ENCODE measurements around the gene PTPN13.

Gene PTPN13

DNA sequence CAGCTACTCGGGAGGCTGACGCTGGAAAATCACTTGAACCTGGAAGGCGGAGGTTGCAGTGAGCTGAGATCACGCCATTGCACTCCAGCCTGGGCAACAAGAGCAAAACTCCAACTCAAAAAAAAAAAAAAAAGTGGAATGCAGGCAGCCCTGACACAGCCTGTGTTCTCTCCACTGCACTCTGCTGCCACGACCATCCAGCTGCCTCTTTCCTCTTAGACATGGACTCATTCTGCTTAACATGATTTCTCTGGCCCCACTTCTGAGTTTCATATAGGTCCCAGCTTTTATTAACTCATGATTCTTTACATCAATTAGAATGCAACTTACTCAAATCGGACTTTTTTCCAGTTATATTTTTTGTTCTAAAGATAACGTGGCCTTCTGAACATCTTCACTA, 225.4 kb downstream of the PTPN13 start:
- H3K4me1 ChIP-seq (ENCODE audit: insufficient read depth, low read length): peaks cover 7% of the 10 kb centered on the region; the same call in 1 of the 2 replicates
- no peaks in the 10 kb centered on the region for H3K27me3 ChIP-seq (ENCODE audit: insufficient read depth, low read length)
- H3K27ac ChIP-seq (ENCODE audit: low read depth, low read length): no peak overlapping the region
- peaks cover 18% of the 10 kb centered on the region for H3K36me3 ChIP-seq (ENCODE audit: insufficient read depth, low read length)
- peaks cover 10% of the 10 kb centered on the region; the same call in 1 of the 2 replicates for H3K9me3 ChIP-seq (ENCODE audit: insufficient read depth, low read depth, low read length)
- 96% methylated on average over 7 of the region's 7 CpGs for WGBS
- H3K4me3 ChIP-seq (ENCODE audit: low read length): no peak overlapping the region
- H3K9ac ChIP-seq (ENCODE audit: low read depth, low read length): no peak overlapping the region

DNA sequence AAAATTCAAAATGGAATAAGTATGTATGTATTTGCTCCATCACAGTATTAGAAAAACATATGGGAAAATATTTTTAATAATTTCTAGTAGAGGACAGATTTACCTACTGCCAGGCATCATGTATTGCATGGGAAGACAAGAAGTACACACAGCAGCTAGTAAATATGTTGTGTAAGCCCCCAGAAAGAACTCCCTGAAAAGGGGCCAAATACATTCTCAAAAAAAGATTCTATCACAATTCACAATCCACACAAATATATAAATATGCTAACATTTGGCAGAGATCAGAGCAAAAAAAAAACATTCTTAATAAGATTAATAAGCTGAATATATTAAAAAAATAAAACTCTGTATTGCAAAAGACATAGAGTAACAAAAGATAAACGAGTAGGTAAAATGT, 227.0 kb downstream of the PTPN13 start:
- Histone ChIP-seq H3K4me3 (ENCODE audit: low read length) (no peak overlapping the region), H3K9me3 (ENCODE audit: insufficient read depth, low read depth, low read length) (no peaks in the 10 kb centered on the region), H3K27ac (ENCODE audit: low read depth, low read length) (no peak overlapping the region), H3K9ac (ENCODE audit: low read depth, low read length) (no peak overlapping the region), H3K4me1 (ENCODE audit: insufficient read depth, low read length) (peaks cover 7% of the 10 kb centered on the region; the same call in 1 of the 2 replicates), H3K27me3 (ENCODE audit: insufficient read depth, low read length) (no peaks in the 10 kb centered on the region), H3K36me3 (ENCODE audit: insufficient read depth, low read length) (peaks cover 3% of the 10 kb centered on the region; the same call in 1 of the 2 replicates)
- no CpG with 5 or more reads among the region's 1 CpG for WGBS

DNA sequence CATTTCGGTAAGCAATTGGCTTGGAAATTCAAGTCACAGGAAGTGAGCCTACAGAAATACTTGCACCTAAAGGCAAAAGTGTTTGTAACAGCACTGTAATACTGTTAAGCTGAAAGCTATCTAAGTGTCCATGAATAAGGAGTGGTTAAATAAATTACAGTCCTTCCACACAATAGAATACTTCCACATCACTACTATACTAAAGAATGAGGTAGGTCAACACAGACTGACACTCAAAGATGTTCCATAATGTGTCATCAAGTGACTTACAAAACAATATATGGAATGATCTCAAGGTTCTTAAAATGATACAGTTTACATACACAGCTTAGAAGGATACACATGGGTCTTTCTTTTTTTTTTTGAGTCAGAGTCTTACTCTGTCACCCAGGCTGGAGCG, 228.0 kb downstream of the PTPN13 start:
- H3K9ac ChIP-seq (ENCODE audit: low read depth, low read length): no peak overlapping the region
- no peaks in the 10 kb centered on the region for H3K27me3 ChIP-seq (ENCODE audit: insufficient read depth, low read length)
- WGBS: 96% methylated on average over 2 of the region's 2 CpGs
- H3K27ac ChIP-seq (ENCODE audit: low read depth, low read length): no peak overlapping the region
- H3K4me3 ChIP-seq (ENCODE audit: low read length): no peak overlapping the region
- peaks cover 7% of the 10 kb centered on the region; the same call in 1 of the 2 replicates for H3K4me1 ChIP-seq (ENCODE audit: insufficient read depth, low read length)
- H3K9me3 ChIP-seq (ENCODE audit: insufficient read depth, low read depth, low read length): no peaks in the 10 kb centered on the region
- H3K36me3 ChIP-seq (ENCODE audit: insufficient read depth, low read length): no peaks in the 10 kb centered on the region

DNA sequence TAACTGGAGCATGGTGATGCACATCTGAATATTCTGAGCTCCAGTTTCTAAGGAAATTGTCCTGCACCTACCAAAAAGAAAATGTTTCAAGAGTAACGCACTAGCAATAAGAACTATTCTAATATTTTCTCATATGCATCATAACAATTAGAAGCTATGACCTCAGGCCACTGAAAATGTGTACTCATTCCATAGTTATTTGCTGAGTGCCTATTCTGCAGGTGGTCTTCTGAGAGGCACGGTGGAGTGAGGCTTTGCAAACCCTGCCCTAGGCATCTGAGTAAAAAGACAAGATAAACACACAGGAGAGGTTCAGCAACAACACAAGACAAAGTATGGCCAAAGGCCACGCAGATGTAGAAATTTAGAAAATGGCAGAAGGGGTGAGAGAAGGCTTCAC, 231.4 kb downstream of the PTPN13 start:
- no peak overlapping the region for H3K27ac ChIP-seq (ENCODE audit: low read depth, low read length)
- no peak overlapping the region for H3K9ac ChIP-seq (ENCODE audit: low read depth, low read length)
- H3K4me1 ChIP-seq (ENCODE audit: insufficient read depth, low read length): no peaks in the 10 kb centered on the region
- H3K27me3 ChIP-seq (ENCODE audit: insufficient read depth, low read length): no peaks in the 10 kb centered on the region
- 77% methylated on average over 3 of the region's 3 CpGs for WGBS
- no peak overlapping the region for H3K4me3 ChIP-seq (ENCODE audit: low read length)
- H3K36me3 ChIP-seq (ENCODE audit: insufficient read depth, low read length): no peaks in the 10 kb centered on the region
- no peaks in the 10 kb centered on the region for H3K9me3 ChIP-seq (ENCODE audit: insufficient read depth, low read depth, low read length)

DNA sequence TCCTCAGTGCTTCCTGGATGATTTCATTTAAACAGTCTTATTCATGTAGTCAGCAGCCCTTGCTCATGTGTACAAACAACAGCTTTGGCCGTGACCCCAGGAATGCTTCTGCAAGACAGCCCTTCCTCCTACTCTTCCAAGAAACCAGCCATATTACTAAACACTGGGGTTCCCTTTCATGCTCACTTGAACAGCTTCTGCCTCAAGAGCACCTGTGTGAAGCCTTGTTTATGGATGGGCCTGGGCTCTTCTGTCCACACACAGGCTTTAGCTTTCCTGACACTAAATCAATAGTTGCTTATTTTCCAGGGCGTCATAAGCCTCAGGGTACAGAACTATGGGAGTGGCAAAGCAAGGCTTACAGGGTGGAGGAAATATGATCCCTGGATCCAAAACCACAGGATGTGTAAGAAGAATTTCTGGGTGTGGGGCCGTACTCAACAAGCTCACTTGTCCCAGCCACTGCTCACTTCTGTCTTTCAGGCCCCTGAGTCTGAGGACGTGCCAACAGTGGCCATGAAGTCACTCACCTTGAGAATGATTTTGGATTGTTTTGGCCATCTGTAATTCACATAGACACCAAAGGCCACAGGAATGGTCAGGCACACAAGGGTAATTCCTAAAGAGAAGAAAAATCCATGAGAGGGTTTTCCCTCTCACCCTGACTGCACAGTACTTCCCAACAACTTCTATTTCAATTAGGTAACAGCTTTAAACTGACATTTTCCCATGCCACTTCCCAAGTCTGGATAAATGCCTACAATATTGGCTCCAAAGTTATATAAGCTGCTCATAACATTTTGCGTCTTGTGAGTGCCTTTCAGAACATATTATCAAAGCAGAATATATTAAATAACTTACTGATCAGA, 237.4 kb downstream of the PTPN13 start:
- no peak overlapping the region for H3K4me3 ChIP-seq (ENCODE audit: low read length)
- 90% methylated on average over 5 of the region's 5 CpGs for WGBS

DNA sequence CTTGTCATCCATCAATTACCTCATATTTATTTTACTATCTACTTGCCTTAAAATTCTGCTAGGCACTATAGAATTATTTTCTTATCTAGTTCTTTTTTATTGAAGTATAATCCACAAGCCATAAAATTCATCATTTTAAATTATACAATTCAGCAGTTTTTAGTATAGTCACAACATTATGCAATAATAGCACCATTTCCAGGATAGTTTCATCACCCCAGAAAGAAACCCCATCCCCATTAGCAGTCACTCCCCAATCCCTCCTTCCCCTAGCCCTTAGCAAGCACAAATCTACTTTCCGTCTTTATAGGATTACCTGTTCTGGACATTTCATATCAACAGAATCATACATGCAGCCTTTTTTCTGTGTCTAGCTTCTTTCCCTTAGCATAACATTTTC, 239.5 kb downstream of the PTPN13 start:
- H3K4me1 ChIP-seq (ENCODE audit: insufficient read depth, low read length): no peaks in the 10 kb centered on the region
- H3K9me3 ChIP-seq (ENCODE audit: insufficient read depth, low read depth, low read length): no peaks in the 10 kb centered on the region
- no peaks in the 10 kb centered on the region for H3K27me3 ChIP-seq (ENCODE audit: insufficient read depth, low read length)
- no peak overlapping the region for H3K4me3 ChIP-seq (ENCODE audit: low read length)
- H3K9ac ChIP-seq (ENCODE audit: low read depth, low read length): no peak overlapping the region
- WGBS: 95% methylated on average over 1 of the region's 1 CpG
- no peaks in the 10 kb centered on the region for H3K36me3 ChIP-seq (ENCODE audit: insufficient read depth, low read length)
- no peak overlapping the region for H3K27ac ChIP-seq (ENCODE audit: low read depth, low read length)

More for the DNA sequence above, 237.4 kb downstream of the PTPN13 start:
- Histone ChIP-seq H3K9me3 (ENCODE audit: insufficient read depth, low read depth, low read length) (no peaks in the 10 kb centered on the region), H3K27me3 (ENCODE audit: insufficient read depth, low read length) (no peaks in the 10 kb centered on the region), H3K9ac (ENCODE audit: low read depth, low read length) (no peak overlapping the region), H3K27ac (ENCODE audit: low read depth, low read length) (no peak overlapping the region), H3K36me3 (ENCODE audit: insufficient read depth, low read length) (no peaks in the 10 kb centered on the region), H3K4me1 (ENCODE audit: insufficient read depth, low read length) (no peaks in the 10 kb centered on the region)

DNA sequence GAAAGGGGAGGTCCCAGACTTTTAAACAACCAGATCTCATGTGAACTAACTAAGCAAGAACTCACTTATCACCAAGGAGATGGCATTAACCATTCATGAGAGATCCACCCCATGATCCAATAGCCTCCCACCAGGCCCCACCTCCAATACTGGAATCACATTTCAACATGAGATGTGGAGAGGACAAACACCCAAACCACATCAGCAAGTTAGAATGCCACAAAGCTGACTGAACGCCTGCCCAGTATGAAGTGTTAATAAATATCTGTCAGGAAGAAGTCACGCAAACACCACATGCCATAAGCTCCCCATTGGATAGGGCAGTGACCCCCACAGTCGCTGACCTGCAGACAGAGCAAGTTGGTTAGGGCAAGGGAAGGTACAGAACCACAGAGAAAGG, 240.8 kb downstream of the PTPN13 start:
- no peaks in the 10 kb centered on the region for H3K36me3 ChIP-seq (ENCODE audit: insufficient read depth, low read length)
- WGBS: 93% methylated on average over 3 of the region's 3 CpGs
- H3K9ac ChIP-seq (ENCODE audit: low read depth, low read length): no peak overlapping the region
- H3K27ac ChIP-seq (ENCODE audit: low read depth, low read length): no peak overlapping the region
- no peaks in the 10 kb centered on the region for H3K9me3 ChIP-seq (ENCODE audit: insufficient read depth, low read depth, low read length)
- no peaks in the 10 kb centered on the region for H3K4me1 ChIP-seq (ENCODE audit: insufficient read depth, low read length)
- no peak overlapping the region for H3K4me3 ChIP-seq (ENCODE audit: low read length)
- H3K27me3 ChIP-seq (ENCODE audit: insufficient read depth, low read length): no peaks in the 10 kb centered on the region

DNA sequence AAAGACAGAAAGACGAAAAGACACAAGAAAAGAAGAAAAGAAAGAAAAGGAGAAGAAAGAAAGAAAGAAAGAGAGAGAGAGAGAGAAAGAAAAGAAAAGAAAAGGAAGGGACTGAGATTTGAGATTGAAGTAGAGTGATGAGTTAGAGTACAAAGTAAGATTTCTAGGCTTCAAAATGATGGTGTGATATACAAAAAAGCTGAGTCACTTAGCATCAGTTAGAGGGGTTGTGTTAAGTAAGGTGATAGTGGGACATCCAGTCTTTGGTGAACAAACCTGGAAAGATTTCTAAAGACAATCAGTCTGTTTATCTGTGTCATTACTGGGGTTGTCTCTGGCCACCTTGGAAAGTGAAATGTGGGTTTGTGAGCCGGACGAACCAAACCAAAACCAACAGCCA, 241.6 kb downstream of the PTPN13 start:
- H3K4me3 ChIP-seq (ENCODE audit: low read length): no peak overlapping the region
- WGBS: 95% methylated on average over 1 of the region's 3 CpGs
- H3K9me3 ChIP-seq (ENCODE audit: insufficient read depth, low read depth, low read length): no peaks in the 10 kb centered on the region
- H3K27me3 ChIP-seq (ENCODE audit: insufficient read depth, low read length): no peaks in the 10 kb centered on the region
- H3K9ac ChIP-seq (ENCODE audit: low read depth, low read length): no peak overlapping the region
- H3K36me3 ChIP-seq (ENCODE audit: insufficient read depth, low read length): no peaks in the 10 kb centered on the region
- H3K27ac ChIP-seq (ENCODE audit: low read depth, low read length): no peak overlapping the region
- H3K4me1 ChIP-seq (ENCODE audit: insufficient read depth, low read length): no peaks in the 10 kb centered on the region

DNA sequence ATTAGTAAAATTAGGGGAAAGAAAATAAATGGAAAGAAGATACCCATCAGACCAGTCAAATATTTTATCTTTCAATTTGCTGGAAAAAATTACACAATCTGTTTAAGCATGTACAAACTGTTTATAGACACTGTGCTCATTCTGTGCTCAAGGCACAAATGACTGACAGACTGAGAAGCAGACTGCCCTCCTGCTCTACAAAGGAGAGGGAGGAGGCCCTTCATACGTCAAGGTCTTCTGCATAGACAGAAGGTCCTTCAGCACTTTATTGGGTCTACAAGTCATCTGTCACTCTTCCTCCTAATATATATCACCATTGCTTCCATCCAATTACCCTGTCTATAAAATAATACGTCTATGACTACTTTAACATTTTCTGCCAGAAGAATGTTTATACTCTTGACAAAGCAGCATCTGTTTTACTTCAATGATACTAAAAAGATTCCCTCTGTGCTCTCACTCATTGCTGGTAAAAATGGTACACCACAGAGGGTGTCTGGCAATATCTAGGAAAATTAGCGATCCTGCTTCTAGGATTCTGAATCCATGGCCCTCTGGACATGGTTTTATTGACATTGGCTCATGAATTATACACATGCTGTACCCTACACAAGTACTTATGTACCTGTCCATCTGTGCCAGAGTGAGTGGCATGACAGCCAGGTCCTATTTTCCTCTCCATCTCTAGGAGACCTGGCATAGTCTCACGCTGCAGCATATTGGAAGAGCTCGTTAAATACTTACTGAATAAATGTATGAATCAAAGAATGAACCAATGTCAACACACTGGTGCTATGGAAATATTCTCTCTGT, 243.8 kb downstream of the PTPN13 start:
- 78% methylated on average over 5 of the region's 5 CpGs for WGBS
- Histone ChIP-seq H3K4me3 (ENCODE audit: low read length) (no peak overlapping the region), H3K4me1 (ENCODE audit: insufficient read depth, low read length) (no peaks in the 10 kb centered on the region), H3K9me3 (ENCODE audit: insufficient read depth, low read depth, low read length) (no peaks in the 10 kb centered on the region), H3K27ac (ENCODE audit: low read depth, low read length) (no peak overlapping the region), H3K9ac (ENCODE audit: low read depth, low read length) (no peak overlapping the region), H3K36me3 (ENCODE audit: insufficient read depth, low read length) (no peaks in the 10 kb centered on the region), H3K27me3 (ENCODE audit: insufficient read depth, low read length) (no peaks in the 10 kb centered on the region)

DNA sequence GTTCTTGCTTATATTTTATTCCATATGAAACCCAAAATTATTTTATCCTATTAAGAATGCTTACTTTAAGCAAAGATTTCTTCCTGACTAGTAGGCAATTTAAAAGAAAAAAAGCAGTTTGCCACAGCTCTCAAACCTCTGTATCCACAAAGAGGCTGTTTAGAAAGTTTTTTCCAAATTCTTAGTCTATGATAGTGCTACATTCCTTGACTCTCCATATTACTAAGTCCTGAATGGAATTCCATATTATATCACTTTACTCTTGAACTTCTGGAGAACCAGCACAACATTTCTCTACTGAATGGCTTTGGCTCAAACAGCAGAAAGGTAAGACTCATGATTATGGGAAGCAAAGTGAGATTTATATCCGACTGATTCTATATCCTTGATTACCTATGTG, 246.7 kb downstream of the PTPN13 start:
- H3K9ac ChIP-seq (ENCODE audit: low read depth, low read length): no peak overlapping the region
- 71% methylated on average over 1 of the region's 1 CpG for WGBS
- H3K4me3 ChIP-seq (ENCODE audit: low read length): no peak overlapping the region
- no peaks in the 10 kb centered on the region for H3K4me1 ChIP-seq (ENCODE audit: insufficient read depth, low read length)
- no peaks in the 10 kb centered on the region for H3K27me3 ChIP-seq (ENCODE audit: insufficient read depth, low read length)
- H3K9me3 ChIP-seq (ENCODE audit: insufficient read depth, low read depth, low read length): no peaks in the 10 kb centered on the region
- no peak overlapping the region for H3K27ac ChIP-seq (ENCODE audit: low read depth, low read length)
- no peaks in the 10 kb centered on the region for H3K36me3 ChIP-seq (ENCODE audit: insufficient read depth, low read length)

DNA sequence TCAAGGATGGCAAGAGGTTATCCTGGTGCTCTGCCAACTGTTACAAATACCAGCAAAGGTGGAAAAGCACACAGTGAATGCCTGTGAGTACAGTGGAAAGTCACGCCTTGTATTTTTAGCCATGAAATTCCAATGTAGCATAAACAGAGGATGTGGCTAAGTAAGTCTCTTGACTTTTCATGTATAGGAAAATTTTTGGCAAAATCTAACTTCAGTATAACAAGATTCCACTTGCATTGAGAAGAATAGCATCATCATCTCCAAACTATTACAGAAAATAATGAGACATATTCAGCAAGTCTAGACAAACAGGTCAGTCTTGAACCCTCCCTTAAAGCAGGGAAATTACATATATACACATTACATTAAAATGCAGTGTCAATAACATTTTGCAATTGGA, 247.2 kb downstream of the PTPN13 start:
- Histone ChIP-seq H3K9me3 (ENCODE audit: insufficient read depth, low read depth, low read length) (no peaks in the 10 kb centered on the region), H3K4me3 (ENCODE audit: low read length) (no peak overlapping the region), H3K4me1 (ENCODE audit: insufficient read depth, low read length) (no peaks in the 10 kb centered on the region), H3K27ac (ENCODE audit: low read depth, low read length) (no peak overlapping the region), H3K27me3 (ENCODE audit: insufficient read depth, low read length) (no peaks in the 10 kb centered on the region), H3K9ac (ENCODE audit: low read depth, low read length) (no peak overlapping the region), H3K36me3 (ENCODE audit: insufficient read depth, low read length) (no peaks in the 10 kb centered on the region)
- 96% methylated on average over 1 of the region's 1 CpG for WGBS
